Esophagus squamous epithelium (tissue), 4 donors: ENCODE results near the gene NMNAT3.

Experiments used
- CTCF ChIP-seq, 6 experiments: fragments of 450-650 bp in 4 of 6; fragments of 200-600 bp in 2 of 6; sonication (generic) in 2 of 6; IDR thresholded peaks; one replicate each; pipeline ENCODE4 v1.5.1; 2016 to 2019; ENCODE audit warnings: antibody characterized with exemption in 6 of 6, mild to moderate bottlenecking in 4 of 6, moderate library complexity in 4 of 6
- POLR2A ChIP-seq, 4 donors: fragments of 450-650 bp; IDR thresholded peaks; one replicate each; pipeline ENCODE4 v1.6.1; 2017; ENCODE audit warnings: antibody characterized with exemption in 4 of 4, mild to moderate bottlenecking in 4 of 4, moderate library complexity in 3 of 4

DNA sequence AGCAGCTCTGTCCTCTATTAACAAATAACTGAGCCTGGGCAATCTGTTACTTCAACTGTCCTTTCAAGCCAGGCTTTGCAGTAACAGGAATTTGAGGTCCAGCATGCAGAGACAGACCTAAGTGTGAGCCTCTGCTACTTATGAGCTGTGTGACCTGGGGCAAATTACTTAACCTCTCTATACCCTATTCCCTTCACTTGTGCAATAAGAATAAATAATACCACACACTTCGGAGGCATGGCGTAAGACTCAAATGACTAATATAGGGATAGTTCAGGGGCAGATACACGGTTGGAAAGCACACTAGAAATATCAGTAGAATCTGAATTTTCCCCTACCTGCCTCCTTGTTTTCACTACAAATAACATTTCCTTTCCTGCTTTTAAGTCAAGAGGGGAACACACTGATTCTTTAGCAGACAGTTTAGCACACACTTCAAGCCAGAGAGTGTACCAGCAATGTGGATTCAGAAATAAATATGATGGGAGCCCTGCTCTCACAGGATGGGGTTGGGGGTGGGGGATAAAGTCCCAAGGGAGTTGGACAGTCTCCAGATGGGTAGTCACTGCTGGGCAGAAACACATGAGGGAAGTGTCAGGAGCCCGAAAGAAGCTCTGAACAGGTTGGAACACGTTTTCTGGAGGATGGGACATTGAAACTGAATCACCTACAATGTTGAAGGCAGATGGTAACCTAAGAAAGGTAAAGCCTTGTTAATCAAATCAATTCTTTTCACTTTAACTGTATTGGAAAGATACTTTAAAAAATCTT, 76.4 kb downstream of the NMNAT3 start:
- TF ChIP-seq CTCF (IDR thresholded peaks at IDR 0.05) (no peak), POLR2A (IDR thresholded peaks at IDR 0.05) (no peak)
